GM12801 (cell line): Measurements from ENCODE around the gene POLD3.

Experiments
- CTCF ChIP-seq: IDR thresholded peaks from one replicate; pipeline ENCODE4 v1.5.1; 2011; ENCODE audit warnings: control low read depth; ENCODE audit not compliant: insufficient read length; ENCODE audit errors: extremely low read depth

The POLD3 gene

GRCh38 chr11:74678591-74679512 lies 86.5 kb downstream of the POLD3 start:
- TF ChIP-seq CTCF = no peak

- TF ChIP-seq CTCF = no peak
Measured at GRCh38 chr11:74679513-74679865, 87.1 kb downstream of the POLD3 start.

DNA sequence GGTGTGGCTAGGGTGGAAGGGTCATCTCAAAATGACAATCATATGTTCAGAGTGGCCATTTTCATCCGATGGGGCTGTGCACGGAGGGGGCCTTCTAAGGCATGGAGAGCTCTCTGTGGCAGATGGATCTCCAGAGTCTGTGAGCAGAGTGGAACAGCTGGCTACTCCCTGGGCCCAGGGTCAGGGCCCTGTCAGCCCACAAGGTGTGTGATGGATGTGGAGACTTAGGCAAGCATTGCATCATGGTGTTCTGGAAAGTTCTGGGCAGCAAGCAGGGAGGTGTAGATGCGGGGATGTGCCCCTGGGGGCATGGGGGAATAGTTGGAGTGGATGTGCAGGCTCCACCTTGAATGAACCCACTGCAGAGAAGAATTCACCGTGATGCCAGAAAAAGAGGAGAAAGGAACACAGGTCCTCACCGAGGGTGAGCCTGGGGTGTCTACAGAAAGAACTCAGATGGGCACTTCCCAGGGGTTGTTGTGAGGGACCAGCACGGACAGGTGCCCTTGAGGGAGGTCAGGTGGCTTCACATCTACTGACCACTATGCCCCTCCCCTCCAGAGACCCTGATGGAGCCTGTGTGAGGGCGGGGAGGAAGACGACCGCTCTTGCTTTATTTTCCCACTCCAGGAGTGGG lies 87.8 kb downstream of the POLD3 start:
- TF ChIP-seq CTCF = no peak

DNA sequence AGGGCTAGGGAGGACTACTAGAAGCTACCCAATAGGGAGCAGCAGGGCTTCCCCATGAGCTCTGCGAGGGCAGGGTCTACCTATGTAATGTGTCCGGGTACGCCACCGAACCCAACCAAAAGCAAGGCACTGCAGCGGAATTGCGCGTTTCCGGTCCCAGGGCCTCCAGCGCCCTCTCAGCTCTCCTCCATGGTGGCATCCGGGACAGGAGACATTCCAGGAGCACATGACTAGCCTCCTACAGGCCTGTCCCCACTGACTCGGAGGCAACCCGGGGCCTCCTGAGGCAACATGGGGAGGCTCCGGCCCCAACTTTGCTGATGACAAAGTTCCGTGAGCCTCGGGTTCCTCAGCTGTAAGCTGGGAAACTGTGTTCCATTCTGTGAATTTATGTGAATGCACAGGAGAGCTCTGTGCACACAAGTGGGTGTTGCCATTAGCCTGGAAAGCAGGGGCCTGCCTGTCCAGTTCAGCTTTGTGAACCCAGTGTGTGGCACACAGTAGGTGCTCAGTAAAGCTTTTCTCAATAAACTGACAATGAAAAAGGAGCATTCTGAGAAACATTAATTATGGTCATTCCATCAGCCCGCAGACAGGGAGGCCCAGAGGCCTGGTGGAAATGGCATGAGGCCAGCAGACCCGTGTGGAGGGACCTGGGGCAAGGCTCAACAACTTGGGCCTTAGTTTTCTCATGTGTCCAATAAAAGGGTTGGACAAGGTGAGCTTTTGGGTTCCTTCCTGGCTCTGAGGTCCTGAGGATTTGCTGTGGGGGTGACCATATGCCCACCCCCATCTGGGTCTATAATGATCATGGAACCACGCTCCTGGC lies 88.5 kb downstream of the POLD3 start:
- no peak for TF ChIP-seq CTCF

GRCh38 chr11:74681686-74682651 lies 89.6 kb downstream of the POLD3 start:
- TF ChIP-seq CTCF = no peak

DNA sequence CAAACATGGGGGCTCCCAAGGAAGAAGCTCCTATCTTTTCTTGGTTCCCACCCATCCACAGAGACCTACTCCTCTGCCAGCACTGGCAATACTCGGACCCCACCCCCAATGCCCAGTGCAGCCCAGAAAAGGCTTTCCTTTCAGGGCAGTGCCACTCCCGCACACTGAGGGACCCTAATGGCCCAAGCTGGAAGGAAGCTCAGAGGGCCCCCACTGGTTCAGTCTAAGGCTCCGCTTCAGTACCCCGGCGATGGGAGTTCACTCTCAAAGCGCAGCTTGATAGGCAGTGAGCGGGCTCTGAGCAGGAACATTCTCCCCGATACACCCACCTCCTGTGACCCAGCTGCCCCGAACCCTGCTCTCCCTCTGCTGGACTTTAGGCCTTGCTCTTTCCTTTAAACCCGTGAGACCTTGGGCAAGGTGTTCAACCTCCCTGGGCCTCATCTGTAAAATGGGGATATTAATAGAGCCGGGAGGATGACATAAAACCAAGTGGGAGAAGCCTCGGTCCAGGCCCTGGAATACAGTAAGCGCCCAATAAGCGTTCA lies 90.4 kb downstream of the POLD3 start:
- no peak for TF ChIP-seq CTCF
